HG03103 (cell line): ENCODE results near the gene NVL.

Experiments used
- ATAC-seq: cut with Tn5 transposase; IDR thresholded peaks from one replicate; pipeline ENCODE4 v1.9.1; 2021; ENCODE audit warnings: low read depth; ENCODE audit not compliant: unreplicated experiment

Gene NVL

DNA sequence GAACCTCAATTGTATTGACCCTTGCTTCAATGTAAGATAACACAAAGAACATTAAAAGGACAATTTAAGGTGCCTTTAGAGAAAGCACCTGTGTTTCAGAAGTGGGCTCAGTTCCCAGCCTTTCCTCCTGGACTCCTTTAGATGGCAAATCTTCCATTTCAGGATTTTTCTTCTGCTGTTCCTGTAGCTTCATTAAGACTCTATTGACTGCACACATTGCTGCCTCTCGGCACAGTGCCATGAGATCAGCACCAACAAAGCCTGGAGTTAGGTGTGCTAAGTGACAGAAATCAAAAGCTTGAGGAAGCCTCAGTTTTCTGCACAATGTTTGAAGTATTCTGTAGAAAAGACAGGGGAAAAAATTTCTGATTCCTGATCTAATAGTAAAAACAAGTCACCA is 40.6 kb downstream of the NVL start:
- ATAC-seq: no peak

DNA sequence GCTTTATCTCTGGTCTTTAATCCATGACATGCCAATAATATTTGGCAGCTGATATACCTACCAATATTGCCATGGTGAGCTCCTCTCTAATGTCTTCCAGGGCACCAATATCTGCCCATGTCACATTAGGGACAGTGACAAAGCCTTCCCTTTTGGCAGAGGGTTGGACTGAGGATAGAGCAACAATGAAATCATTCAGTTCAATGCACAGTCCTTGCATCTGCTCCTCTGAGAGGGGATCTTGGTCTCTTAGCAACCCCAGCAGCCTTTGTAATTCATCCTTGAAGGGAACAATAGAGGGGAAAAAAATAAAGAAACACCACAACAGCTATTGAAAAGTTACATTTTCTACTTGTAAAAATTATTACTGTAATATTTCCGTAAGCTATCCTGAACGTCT is 42.3 kb downstream of the NVL start:
- ATAC-seq: no peak

DNA sequence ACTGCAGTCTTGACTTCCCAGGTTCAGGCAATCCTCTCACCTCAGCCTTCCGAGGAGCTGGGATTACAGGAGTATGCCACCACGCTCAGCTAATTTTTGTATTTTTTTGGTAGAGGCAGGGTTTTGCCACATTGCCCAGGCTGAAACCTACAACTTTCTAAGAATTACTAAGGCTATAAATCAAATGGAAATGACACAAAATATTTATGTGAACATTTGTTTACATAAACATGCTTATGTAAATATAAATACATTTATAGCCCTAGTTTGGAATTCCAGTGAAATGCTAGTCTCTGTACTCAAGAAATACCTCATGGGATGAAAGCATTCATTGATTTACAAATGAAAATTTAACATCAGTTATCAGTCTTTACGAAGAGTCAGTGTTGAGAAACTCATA is 47.8 kb downstream of the NVL start:
- no peak for ATAC-seq

DNA sequence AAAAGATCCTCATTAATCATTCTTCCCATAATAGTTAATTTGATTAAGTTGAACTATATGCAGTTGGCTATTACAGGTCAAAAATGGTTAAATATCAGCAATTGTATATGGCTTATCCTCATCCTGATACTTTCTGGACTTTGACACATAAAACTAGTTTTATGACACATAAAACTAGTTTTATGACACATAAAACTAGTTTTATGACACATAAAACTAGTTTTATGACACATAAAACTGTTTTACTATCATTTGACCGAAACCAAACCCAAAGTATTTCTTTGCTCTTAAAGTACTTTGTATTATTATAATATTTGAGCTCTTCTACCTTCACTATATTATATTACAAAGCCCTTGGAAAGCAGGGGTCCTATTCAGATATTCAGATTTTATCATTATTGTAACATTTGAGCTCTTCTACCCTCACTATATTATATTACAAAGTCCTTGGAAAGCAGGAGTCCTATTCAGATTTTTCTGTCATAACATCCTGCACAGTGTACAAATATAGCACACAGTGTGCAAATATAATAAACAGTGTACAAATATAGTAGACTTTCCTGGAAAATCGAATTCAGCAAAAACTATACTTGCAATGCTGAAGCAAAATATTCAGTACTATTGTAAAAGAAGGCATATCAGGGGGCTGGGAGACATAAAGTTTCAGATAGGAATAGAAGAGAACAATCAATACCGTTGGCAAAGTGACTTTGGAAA is 53.0 kb downstream of the NVL start:
- ATAC-seq: no peak

DNA sequence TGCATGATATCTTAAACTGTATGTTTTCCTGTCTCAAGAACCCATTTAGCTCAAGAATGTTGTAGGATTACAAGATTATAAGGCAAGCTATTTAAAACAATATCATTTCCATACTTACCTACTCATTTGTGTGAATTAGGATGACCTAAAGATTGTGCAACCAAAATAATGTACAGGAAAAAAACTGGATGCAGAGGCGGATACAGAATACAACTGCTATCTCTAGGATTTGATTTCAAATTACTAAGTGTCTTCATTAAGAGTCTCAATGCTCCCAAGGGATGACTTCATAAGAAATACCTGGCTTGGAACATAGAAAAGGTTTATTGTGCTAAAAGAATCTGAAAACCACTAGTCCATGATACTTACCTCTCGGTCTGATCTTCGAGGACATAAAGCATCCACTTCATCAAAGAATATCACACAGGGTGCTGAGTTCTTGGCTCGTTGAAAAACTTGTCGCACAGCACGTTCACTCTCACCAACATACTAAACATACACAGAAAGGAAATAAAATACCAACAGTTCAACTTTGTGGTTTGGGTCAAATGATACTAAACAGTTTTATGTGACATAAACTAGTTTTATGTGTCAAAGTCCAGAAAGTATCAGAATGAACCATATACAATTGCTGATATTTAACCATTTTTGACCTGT is 54.9 kb downstream of the NVL start:
- no peak for ATAC-seq

DNA sequence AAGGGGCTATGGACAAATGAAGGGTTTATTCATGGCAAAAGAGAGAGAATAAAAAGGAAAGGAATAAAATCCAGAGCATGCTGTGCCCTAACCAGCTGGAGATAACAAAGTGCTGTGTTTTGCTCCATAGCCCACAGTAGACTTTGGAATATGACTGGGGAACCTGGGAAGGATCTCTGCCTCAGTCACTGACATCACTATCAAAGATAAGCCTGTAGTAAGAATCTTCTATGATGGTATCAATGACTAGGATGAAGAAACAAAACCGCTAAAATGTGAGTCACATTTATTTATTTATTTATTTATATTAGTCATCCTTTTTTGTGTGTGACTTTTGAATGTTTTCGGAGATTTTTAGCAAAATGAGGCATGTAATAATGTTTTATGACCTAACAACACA is 56.3 kb downstream of the NVL start:
- no peak for ATAC-seq

DNA sequence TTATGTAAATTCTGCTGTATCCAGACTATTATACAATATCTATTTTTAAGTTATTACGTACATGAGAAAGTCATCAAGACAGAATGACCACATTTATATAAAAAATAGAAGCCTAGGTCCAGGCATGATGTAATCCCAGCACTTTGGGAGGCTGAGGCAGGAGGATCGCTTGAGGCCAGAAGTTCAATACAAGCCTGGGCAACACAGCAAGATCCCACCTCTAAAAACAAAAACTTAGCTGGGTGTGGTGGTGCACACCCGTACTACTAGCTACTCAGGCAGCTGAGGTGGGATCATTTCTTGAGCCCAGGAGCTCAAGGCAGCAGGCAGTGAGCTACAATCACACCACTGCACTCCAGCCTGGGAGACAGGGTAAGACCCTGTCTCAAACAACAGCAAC is 58.9 kb downstream of the NVL start:
- ATAC-seq: no peak

DNA sequence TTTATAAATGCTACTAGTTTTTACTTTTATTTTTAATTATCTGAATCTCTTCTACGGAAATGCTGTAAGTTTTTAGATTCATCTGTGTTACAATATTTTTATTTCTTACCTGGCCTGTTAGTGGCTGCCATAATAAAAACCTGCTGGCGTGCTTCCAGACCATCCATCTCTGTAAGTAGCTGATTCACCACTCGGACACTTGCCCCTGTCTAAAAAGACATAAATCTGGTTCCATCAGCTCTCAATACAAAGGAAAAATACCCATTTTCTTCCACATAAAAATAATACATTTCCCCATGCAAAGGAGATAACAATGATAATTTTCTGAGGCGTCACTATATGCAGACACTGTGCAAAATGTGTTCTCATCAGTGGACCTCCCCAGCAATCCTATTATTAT is 62.0 kb downstream of the NVL start:
- ATAC-seq: no peak

DNA sequence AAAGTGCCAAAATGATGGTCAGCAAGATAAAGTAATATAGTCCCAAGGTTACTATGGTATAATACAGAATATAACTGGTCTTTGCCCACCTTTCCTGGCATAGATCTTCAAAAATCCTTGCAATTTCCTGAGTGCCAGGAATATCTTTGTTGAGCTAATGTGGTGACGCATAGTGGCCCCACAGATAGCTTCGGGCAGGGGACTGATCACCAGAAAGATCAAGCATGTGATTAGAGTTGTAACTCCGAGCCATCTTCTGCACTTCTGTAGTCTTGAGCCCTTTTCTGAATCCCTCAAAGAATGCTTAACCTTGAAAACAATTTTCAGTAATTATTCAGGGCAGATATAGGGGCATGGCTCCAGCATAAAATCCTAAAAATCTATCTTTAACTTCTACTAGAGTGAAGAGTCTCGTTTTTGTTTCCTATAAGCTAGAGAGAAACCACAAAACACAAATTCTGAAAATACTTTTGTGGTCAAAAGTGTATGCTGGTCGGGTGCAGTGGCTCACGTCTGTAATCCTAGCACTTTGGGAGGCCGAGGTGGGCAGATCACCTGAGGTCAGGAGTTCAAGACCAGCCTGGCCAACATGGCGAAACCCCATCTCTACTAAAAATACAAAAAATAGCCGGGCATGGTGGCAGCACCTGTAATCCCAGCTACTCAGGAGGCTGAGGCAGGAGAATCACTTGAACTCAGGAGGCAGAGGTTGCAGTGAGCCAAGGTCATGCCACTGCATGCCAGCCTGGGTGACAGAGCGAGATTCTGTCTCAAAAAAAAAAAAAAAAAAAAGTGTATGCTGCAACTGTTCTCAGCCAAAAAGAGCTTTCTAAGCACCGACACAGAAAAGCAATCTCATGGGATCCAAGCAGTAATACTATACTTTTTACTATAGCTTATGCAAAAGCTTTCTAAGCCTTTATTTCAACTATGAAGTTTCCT is 62.8 kb downstream of the NVL start:
- ATAC-seq: no peak

DNA sequence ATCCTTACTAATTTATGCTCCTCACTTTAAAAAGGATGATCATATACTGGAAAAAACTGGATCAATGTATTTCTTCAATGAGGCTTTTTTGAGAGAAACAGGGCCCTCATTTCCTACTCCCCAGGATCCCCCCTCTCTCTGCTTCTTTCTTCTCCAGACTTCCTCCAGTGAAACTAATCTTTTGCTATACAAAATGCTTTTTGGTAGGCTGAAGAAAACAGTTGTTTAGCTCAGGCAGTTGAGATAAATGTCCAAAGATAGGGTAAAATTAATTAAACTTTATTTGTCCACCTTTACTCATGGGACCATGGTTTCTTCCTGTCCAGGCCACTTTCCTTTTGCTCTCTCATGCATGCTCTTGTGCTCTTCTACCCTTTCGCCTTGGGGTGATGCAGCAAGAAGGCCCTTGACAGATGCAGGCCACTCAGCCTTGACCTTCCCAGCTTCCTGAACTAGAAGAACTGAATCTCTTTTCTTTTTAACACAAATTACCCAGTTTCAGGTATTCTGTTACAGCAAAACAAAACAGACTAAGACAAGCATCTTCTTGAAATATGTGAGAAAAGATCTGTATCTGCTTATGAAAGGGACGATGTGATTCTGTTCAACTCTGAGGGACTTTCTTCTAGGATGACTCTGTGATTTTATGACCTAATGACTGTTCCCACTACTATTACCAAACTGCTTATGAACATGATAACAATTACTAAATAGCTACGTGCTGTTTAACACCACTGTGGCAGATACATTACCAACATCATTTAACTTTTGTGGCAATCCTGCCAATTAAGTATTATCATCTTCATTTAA is 63.7 kb downstream of the NVL start:
- ATAC-seq: peak; percentile 70

DNA sequence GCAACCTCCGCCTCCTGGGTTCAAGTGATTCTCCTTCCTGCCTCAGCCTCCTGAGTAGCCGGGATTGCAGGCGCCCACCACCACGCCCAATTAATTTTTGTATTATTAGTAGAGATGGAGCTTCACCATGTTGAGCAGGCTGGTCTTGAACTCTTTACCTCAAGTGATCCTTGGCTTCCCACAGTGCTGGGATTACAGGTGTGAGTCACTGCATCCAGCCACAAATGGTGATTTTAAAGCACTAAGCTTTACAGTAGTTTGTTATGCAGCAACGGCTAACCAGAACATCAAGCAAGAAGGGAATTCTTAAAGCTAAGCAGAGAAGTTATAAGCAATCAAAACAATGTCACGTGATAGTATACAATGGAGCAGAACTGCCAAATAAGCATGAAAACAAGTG is 65.7 kb downstream of the NVL start:
- no peak for ATAC-seq

DNA sequence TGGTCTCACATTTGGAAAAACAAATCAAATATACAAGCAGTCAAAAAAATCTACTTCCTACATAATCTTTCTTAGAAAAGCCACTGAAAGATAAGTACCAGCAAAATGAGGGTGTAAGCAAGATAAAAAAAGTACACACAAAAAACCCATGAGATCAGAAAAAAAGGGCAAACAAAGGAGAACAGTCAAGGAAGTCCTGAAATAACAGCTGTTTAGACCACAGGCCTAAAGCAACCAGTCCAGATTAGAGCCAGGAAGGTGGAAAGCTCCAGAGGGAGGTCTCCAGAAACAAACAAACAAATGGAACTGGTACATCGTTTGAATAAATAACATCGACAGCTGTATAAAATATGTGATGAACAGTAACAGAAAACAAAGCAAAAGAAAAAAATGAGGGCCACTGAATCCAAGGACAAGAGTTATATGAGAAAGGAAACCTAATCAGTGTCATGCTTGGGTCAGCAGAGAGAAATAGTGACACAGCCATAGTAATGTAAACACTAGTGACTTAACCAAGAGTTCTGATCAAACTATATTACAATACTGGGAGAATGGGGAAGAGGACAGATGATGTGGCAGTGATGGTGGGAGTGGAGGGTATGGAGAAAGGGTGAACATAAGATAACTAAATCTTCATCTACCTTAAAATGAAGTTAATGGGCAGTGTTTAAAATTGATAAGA is 67.5 kb downstream of the NVL start:
- ATAC-seq: no peak

DNA sequence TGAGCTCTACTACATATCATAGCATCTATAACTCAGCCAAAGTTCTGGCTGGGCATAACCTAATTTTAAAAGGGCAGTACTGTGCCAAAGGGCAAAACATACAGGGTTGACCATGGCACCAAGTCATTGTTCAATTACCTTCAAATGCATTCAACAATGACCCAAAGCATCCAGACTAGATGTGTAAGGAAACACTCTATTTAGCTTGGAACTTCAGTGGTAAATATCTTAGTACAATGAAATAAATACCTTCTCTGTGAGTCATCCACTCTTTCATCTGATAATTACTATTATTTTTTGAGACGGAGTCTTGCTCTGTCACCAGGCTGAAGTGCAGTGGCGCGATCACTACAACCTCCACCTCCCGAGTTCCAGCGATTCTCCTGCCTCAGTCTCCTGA is 70.0 kb downstream of the NVL start:
- ATAC-seq: no peak

DNA sequence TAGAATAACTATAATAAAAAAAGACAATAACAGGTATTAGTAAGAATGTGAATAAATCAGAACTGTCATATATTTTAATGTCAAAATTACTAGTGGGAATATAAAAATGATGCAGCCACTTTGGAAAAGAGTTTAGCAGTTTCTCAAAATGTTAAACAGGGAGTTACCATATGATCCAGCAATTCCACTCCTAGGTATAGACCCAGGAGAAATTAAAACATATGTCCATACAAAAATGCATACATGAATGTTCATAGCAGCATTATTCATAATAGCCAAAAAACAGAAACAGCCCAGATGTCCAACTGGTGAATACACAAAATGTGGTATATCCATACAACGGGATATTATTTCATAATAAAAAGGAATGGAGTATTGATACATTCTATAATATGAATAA is 71.6 kb downstream of the NVL start:
- ATAC-seq: no peak

DNA sequence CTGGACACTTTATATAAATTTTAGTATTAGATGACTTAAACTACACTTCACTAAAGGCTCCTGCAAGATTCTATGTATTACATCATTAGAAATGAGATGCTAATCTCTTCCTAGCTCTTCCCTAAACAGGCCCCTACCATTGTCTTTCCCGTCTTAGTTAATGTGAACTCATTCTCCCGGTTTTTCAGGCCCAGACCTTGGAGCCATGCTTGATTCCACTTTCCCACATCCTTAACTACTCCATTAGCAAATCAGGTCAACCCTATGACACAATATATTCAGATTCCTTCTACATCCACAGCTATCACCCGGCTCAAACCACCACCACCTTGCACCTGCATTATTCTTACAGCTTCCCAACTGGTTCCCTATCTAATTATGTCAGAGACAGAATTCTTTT is 73.3 kb downstream of the NVL start:
- no peak for ATAC-seq

DNA sequence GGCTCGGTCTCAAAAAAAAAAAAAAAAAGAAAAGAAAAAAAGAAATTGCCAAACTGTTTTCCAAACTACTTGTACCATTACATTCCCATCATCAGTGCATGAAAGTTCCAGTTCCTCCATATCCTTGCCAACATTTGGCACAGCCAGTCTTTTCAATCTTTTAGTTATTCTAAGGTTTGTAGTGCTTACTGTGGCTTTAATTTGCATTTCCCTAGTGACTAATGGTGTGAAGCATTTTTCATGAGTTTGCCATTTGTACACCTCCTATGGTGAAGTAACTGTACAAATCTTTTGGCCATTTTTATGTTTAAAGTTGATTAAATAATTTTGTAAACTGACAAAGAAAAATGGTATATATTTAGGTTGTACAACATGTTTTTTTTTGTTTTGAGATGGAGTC is 76.3 kb downstream of the NVL start:
- no peak for ATAC-seq

DNA sequence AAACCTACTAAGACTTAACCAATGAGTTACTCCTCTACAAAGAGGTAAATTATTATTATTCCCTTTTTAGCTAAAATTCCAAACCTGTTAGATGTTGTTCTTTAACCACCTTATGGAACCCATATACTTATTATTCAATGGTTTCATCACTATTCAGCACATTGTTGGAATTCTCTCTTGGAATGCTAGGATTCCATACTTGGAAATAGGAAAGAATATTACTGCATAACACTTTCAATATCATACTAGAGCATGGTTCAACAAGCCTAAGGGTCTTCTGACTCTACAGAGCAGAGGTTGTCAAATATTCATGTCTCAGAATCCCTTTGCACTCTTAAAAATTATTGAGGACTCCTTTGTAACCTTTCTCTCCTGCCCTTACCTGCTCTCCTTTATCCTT is 77.5 kb downstream of the NVL start:
- no peak for ATAC-seq

DNA sequence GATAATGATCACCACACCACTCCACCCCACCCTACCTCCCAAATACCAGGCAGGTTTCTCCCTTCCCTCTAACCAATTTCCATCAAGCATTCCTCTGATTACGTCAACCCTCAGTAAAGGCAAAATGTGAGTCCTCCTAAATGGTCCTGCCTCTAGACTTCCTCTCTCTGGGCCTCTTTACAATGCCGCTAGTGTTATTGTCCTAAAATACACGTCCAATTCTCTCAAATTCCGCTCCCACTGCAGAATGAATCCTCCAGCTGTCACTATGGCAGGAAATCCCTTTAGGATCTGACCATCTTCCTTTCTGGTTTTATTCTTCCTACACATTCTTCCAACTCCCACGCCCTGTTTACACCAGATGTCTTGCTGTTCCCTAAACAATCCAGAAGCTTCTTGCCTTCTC is 78.2 kb downstream of the NVL start:
- ATAC-seq: no peak

DNA sequence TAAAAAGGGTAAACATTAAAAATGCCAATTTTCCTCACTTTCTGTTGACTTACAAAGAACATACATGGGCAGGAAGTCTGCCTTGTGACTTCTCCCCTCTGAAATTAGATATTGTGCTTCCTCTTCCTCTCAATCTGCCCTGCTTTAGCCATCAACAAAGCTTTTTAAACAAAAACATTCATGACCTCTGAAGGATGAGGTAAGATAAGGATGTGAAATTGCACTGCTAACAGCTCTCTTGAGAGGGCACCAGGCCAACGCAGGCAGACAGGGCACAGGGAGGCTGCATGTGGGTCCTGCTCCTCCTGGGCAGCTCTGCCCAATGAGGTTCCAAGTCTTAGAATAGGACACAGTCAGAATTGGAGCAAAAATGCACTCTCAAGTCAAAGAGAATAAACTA is 84.8 kb downstream of the NVL start:
- no peak for ATAC-seq

DNA sequence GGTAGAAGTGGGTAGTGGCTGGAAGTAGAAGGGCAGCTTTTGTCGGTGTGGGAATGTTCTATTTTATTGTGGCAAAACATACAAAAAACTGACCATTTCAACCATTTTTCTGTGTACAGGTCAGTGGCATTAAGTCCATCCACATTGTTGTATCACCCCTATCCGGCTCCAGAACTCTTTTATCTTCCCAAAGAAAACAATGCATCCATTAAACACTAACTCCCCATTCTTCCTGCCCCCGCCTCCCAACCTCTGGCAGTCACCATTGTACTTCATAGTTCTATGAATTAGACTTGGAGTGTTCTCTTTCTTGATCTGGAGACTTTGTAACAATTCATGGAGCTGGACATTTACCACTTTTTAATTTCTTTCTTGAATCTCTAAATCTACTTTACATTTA is 91.2 kb downstream of the NVL start:
- ATAC-seq: no peak
